HepG2 (cell line): ENCODE data around the gene DGKD. TPM values are rescaled to one million over a fixed set of nuclear protein-coding genes. Genes with fewer than 3 reads are reported as not detected.

Source experiments
- ARID2 ChIP-seq: sonication (generic); formaldehyde crosslinking; IDR thresholded peaks from 2 replicates; pipeline ENCODE4 v1.8.1; 2022; ENCODE audit warnings: mild to moderate bottlenecking, missing genetic modification reagents, borderline replicate concordance
- BORCS8-MEF2B ChIP-seq: sonication (generic); formaldehyde crosslinking; IDR thresholded peaks from 2 replicates; pipeline ENCODE4 v1.8.0; 2022; ENCODE audit warnings: mild to moderate bottlenecking, missing genetic modification reagents
- CENPX ChIP-seq: sonication (generic); formaldehyde crosslinking; IDR thresholded peaks from 2 replicates; pipeline ENCODE4 v1.9.0; 2021; ENCODE audit warnings: mild to moderate bottlenecking, missing genetic modification reagents, moderate library complexity
- FOXA3 ChIP-seq: IDR thresholded peaks from 2 replicates; pipeline ENCODE4 v1.6.1; 2016; ENCODE audit warnings: missing genetic modification reagents, missing compliant biosample characterization
- JARID2 ChIP-seq: sonication (generic); formaldehyde crosslinking; IDR thresholded peaks from 2 replicates; pipeline ENCODE4 v1.8.1; 2023; ENCODE audit warnings: missing genetic modification reagents, inconsistent platforms; ENCODE audit not compliant: insufficient replicate concordance
- ZBTB3 ChIP-seq: sonication (generic); formaldehyde crosslinking; IDR thresholded peaks from 2 replicates; pipeline ENCODE4 v1.4.0; 2020; ENCODE audit warnings: low read depth, mild to moderate bottlenecking, moderate library complexity, missing genetic modification reagents, borderline replicate concordance
- ZBTB42 ChIP-seq: sonication (generic); formaldehyde crosslinking; IDR thresholded peaks from 2 replicates; pipeline ENCODE4 v1.5.0; 2020; ENCODE audit warnings: mild to moderate bottlenecking, missing genetic modification reagents
- ZFX ChIP-seq: sonication (generic); formaldehyde crosslinking; IDR thresholded peaks from 2 replicates; pipeline ENCODE4 v1.4.0; 2020; ENCODE audit warnings: mild to moderate bottlenecking, low read depth, missing genetic modification reagents, moderate library complexity
- ZKSCAN8 ChIP-seq: IDR thresholded peaks from 2 replicates; pipeline ENCODE4 v1.6.1; 2016; ENCODE audit warnings: borderline replicate concordance, missing genetic modification reagents, missing compliant biosample characterization
- ZNF432 ChIP-seq: sonication (generic); formaldehyde crosslinking; IDR thresholded peaks from 2 replicates; pipeline ENCODE4 v1.5.0; 2020; ENCODE audit warnings: missing genetic modification reagents, mild to moderate bottlenecking, borderline replicate concordance
- ZNF773 ChIP-seq: sonication (generic); formaldehyde crosslinking; IDR thresholded peaks from 2 replicates; pipeline ENCODE4 v1.4.0; 2020; ENCODE audit warnings: missing genetic modification reagents, borderline replicate concordance
- polyA plus RNA-seq, 8 experiments: library from polyadenylated mRNA; depleted of rRNA in 3 of 8; stranded (reverse) in 7 of 8; unstranded in 1 of 8; fragments of >200 nt; fragmentation: Illumina TruSeq in 4 of 8; extraction: Trizol in 4 of 8; gene quantifications; 2 replicates each; pipeline versions ENCODE4 v1.2.1 to v1.2.3, GENCODE V29; 2011 to 2016; ENCODE audit warnings: low read depth in 4 of 8, missing spikeins in 1 of 8, mixed read lengths in 1 of 8; ENCODE audit not compliant: insufficient read depth in 1 of 8
- total RNA-seq, 5 experiments: library from RNA; depleted of rRNA; stranded (reverse); fragments of >200 nt; fragmentation: Illumina TruSeq; extraction: Trizol; gene quantifications; 2 replicates each; pipeline ENCODE4 v1.2.3, GENCODE V29; 2016; ENCODE audit warnings: low read depth in 1 of 5
- TF ChIP-seq, protein P1 (sequence below): sonication (generic); formaldehyde crosslinking; IDR thresholded peaks from 2 replicates; pipeline ENCODE4 v1.8.1; 2023; ENCODE audit warnings: mild to moderate bottlenecking, missing genetic modification reagents
- TF ChIP-seq, protein P2 (sequence below): sonication (generic); formaldehyde crosslinking; IDR thresholded peaks from 2 replicates; pipeline ENCODE4 v1.5.0; 2020; ENCODE audit warnings: mild to moderate bottlenecking, missing genetic modification reagents, borderline replicate concordance
- TF ChIP-seq, protein P3 (sequence below): sonication (generic); formaldehyde crosslinking; IDR thresholded peaks from 2 replicates; pipeline ENCODE4 v1.5.1; 2020; ENCODE audit warnings: missing genetic modification reagents, mild to moderate bottlenecking, borderline replicate concordance
- TF ChIP-seq, protein P4 (sequence below): conservative IDR thresholded peaks from 2 replicates; pipeline ENCODE4 v1.6.1; 2018; ENCODE audit warnings: missing genetic modification reagents

The DGKD gene
- total and polyA plus RNA-seq, 2 of the 13 experiments (the other 11 are each of a cell fraction or from before 2014, with no cell fraction given): 24.5 to 33.2 TPM

DNA sequence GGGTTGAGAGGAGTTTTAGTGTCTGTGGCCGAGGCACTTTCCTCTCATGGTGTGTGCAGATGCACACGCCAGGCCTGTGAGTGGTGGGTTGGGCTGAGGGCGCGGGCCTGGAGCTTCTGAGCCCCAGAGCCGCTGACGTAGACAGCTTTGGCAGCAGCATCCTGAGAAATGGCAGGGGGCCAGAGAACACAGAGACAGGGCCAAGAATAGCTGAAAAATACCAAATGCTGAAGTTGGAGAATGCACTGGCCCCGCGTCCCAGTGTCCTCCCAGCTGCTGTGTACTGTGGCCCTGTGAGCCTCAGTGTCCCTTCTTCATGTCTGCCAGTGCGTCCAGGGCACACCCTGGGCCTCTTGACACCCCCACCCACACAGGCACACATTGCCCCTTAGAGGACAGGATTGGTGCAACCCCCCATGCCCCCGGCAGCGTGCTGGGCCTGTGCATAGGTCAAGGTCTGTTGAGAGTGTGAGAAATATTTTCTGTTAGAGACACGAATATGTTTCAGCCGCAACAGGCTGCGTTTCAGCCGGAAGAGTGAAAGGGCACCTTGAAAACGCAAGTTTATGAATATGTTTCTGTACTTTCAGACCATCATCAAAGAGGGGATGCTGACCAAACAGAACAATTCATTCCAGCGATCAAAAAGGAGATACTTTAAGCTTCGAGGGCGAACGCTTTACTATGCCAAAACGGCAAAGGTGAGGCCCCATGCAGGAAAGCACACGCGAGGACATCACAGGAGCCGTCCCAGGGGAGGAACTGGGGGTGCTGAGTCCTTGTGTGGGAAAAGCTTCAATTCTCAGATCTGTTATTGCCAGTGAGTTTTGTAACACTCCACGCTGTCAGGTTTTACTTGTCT is 33.6 kb downstream of the DGKD start (continued):
- TF ChIP-seq, protein P1, sequence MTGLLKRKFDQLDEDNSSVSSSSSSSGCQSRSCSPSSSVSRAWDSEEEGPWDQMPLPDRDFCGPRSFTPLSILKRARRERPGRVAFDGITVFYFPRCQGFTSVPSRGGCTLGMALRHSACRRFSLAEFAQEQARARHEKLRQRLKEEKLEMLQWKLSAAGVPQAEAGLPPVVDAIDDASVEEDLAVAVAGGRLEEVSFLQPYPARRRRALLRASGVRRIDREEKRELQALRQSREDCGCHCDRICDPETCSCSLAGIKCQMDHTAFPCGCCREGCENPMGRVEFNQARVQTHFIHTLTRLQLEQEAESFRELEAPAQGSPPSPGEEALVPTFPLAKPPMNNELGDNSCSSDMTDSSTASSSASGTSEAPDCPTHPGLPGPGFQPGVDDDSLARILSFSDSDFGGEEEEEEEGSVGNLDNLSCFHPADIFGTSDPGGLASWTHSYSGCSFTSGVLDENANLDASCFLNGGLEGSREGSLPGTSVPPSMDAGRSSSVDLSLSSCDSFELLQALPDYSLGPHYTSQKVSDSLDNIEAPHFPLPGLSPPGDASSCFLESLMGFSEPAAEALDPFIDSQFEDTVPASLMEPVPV (CRISPR knock-in tag): no peak; the same call in 1 of the 2 replicates
- TF ChIP-seq ZBTB42 (CRISPR knock-in tag) (no peak), BORCS8-MEF2B (CRISPR knock-in tag) (peak; percentile 75; the same call in 1 of the 2 replicates), ARID2 (CRISPR knock-in tag) (no peak; the same call in 1 of the 2 replicates), ZNF773 (CRISPR knock-in tag) (no peak), ZFX (CRISPR knock-in tag) (peak; percentile 85), ZNF432 (CRISPR knock-in tag) (no peak), CENPX (CRISPR knock-in tag) (no peak), ZKSCAN8 (CRISPR knock-in tag) (no peak), FOXA3 (CRISPR knock-in tag) (peak; percentile 62; the same call in 1 of the 2 replicates), ZBTB3 (no peak), JARID2 (CRISPR knock-in tag) (no peak)
- TF ChIP-seq, protein P2, sequence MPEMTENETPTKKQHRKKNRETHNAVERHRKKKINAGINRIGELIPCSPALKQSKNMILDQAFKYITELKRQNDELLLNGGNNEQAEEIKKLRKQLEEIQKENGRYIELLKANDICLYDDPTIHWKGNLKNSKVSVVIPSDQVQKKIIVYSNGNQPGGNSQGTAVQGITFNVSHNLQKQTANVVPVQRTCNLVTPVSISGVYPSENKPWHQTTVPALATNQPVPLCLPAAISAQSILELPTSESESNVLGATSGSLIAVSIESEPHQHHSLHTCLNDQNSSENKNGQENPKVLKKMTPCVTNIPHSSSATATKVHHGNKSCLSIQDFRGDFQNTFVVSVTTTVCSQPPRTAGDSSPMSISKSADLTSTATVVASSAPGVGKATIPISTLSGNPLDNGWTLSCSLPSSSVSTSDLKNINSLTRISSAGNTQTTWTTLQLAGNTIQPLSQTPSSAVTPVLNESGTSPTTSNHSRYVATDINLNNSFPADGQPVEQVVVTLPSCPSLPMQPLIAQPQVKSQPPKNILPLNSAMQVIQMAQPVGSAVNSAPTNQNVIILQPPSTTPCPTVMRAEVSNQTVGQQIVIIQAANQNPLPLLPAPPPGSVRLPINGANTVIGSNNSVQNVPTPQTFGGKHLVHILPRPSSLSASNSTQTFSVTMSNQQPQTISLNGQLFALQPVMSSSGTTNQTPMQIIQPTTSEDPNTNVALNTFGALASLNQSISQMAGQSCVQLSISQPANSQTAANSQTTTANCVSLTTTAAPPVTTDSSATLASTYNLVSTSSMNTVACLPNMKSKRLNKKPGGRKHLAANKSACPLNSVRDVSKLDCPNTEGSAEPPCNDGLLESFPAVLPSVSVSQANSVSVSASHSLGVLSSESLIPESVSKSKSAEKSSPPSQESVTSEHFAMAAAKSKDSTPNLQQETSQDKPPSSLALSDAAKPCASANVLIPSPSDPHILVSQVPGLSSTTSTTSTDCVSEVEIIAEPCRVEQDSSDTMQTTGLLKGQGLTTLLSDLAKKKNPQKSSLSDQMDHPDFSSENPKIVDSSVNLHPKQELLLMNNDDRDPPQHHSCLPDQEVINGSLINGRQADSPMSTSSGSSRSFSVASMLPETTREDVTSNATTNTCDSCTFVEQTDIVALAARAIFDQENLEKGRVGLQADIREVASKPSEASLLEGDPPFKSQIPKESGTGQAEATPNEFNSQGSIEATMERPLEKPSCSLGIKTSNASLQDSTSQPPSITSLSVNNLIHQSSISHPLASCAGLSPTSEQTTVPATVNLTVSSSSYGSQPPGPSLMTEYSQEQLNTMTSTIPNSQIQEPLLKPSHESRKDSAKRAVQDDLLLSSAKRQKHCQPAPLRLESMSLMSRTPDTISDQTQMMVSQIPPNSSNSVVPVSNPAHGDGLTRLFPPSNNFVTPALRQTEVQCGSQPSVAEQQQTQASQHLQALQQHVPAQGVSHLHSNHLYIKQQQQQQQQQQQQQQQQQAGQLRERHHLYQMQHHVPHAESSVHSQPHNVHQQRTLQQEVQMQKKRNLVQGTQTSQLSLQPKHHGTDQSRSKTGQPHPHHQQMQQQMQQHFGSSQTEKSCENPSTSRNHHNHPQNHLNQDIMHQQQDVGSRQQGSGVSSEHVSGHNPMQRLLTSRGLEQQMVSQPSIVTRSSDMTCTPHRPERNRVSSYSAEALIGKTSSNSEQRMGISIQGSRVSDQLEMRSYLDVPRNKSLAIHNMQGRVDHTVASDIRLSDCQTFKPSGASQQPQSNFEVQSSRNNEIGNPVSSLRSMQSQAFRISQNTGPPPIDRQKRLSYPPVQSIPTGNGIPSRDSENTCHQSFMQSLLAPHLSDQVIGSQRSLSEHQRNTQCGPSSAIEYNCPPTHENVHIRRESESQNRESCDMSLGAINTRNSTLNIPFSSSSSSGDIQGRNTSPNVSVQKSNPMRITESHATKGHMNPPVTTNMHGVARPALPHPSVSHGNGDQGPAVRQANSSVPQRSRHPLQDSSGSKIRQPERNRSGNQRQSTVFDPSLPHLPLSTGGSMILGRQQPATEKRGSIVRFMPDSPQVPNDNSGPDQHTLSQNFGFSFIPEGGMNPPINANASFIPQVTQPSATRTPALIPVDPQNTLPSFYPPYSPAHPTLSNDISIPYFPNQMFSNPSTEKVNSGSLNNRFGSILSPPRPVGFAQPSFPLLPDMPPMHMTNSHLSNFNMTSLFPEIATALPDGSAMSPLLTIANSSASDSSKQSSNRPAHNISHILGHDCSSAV (CRISPR knock-in tag): no peak
- TF ChIP-seq, protein P3, sequence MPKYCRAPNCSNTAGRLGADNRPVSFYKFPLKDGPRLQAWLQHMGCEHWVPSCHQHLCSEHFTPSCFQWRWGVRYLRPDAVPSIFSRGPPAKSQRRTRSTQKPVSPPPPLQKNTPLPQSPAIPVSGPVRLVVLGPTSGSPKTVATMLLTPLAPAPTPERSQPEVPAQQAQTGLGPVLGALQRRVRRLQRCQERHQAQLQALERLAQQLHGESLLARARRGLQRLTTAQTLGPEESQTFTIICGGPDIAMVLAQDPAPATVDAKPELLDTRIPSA (CRISPR knock-in tag): no peak
- TF ChIP-seq, protein P4, sequence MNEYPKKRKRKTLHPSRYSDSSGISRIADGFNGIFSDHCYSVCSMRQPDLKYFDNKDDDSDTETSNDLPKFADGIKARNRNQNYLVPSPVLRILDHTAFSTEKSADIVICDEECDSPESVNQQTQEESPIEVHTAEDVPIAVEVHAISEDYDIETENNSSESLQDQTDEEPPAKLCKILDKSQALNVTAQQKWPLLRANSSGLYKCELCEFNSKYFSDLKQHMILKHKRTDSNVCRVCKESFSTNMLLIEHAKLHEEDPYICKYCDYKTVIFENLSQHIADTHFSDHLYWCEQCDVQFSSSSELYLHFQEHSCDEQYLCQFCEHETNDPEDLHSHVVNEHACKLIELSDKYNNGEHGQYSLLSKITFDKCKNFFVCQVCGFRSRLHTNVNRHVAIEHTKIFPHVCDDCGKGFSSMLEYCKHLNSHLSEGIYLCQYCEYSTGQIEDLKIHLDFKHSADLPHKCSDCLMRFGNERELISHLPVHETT (CRISPR knock-in tag): 0 out of 2 replicates have a peak, but pooled peaks have one; percentile 24
